Transverse colon (tissue), 4 donors: ENCODE data around the gene PRG3.
A peak's percentile ranks its signal among the peaks of the same experiment; 100 is the strongest.

Source experiments
- POLR2A ChIP-seq: fragments of 450-650 bp; IDR thresholded peaks from one replicate; pipeline ENCODE4 v1.6.1; 2016; ENCODE audit warnings: antibody characterized with exemption, mild to moderate bottlenecking, moderate library complexity
- POLR2AphosphoS5 ChIP-seq, 3 donors: sonication (generic); formaldehyde crosslinking; IDR thresholded peaks; one replicate each; pipeline ENCODE4 v1.6.1; 2016; ENCODE audit warnings: antibody characterized with exemption in 3 of 3
- TF ChIP-seq, protein P1 (sequence below), 5 experiments: fragments of 200-600 bp in 3 of 5; fragments of 450-650 bp in 2 of 5; sonication (generic) in 3 of 5; IDR thresholded peaks; 1 replicate in 2 of 5; 2 replicates in 3 of 5; pipeline ENCODE4 v1.5.1; 2016 to 2017; ENCODE audit warnings: antibody characterized with exemption in 5 of 5, inconsistent platforms in 3 of 5, mild to moderate bottlenecking in 2 of 5, moderate library complexity in 1 of 5

DNA sequence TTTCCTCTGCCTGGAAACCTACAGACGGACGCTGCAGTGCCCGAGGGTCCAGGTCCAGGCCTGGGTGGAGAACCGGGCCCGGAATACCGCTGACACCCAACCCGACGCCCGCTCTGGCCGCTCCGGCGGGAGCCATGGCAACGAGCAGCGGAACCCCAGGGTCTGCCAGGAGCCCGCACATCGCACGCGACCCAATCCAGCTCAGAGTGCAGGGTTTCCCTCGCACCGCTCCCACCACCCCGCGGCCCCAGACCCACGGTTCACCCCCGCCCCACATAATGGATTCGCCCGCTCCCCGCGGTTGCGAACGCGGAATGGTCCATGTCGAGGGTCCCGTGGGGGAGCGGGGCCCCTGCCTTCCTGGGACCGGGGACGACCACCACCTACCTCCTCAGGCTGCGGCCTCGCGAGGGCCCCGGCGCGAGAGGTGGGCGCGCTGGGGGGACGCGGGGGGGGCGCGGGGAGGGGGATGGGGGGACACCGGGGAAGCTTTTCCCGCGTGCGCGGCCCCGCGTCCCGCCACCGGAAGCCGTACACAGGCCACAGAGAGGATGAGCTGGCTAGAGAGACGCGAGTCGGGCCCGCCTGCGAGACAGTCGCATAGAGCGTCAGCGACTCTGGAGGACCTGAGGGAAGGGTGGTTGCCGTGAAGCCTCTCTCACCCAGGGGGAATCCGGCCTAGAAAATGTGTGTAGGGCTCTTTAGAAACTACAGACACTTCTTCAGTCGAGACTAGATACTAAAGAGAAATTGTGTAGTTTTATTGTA, 45.4 kb downstream of the PRG3 start, which contains the start of gene SSRP1:
- TF ChIP-seq, protein P1, sequence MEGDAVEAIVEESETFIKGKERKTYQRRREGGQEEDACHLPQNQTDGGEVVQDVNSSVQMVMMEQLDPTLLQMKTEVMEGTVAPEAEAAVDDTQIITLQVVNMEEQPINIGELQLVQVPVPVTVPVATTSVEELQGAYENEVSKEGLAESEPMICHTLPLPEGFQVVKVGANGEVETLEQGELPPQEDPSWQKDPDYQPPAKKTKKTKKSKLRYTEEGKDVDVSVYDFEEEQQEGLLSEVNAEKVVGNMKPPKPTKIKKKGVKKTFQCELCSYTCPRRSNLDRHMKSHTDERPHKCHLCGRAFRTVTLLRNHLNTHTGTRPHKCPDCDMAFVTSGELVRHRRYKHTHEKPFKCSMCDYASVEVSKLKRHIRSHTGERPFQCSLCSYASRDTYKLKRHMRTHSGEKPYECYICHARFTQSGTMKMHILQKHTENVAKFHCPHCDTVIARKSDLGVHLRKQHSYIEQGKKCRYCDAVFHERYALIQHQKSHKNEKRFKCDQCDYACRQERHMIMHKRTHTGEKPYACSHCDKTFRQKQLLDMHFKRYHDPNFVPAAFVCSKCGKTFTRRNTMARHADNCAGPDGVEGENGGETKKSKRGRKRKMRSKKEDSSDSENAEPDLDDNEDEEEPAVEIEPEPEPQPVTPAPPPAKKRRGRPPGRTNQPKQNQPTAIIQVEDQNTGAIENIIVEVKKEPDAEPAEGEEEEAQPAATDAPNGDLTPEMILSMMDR (IDR thresholded peaks at IDR 0.05) = no peak
- TF ChIP-seq POLR2AphosphoS5 (IDR thresholded peaks at IDR 0.05) = peak; percentile 44 to 76 (median 73)
- TF ChIP-seq POLR2A = peak; percentile 60
